SU-DHL-6 (cell line): ENCODE measurements around the gene FUS.

Source experiments
- CTCF ChIP-seq: fragments of 200-600 bp; sonication (generic); IDR thresholded peaks from one replicate; pipeline ENCODE4 v1.5.1; 2017; ENCODE audit warnings: antibody characterized with exemption, mild to moderate bottlenecking, low read length, moderate library complexity; ENCODE audit not compliant: insufficient read depth, poor library complexity, severe bottlenecking
- EZH2phosphoT487 ChIP-seq: fragments of 200-600 bp; sonication (generic), shearing (Covaris generic); conservative IDR thresholded peaks from 2 replicates; pipeline ENCODE4 v1.6.1; 2018; ENCODE audit warnings: mild to moderate bottlenecking, antibody characterized with exemption, low read length, moderate library complexity, mixed read lengths

GRCh38 chr16:31224092-31224955 lies 44.4 kb downstream of the FUS start:
- TF ChIP-seq CTCF (no peak), EZH2phosphoT487 (no peak)
